Measurements from ENCODE around the gene PTPRT. TPM values are rescaled to one million over a fixed set of nuclear protein-coding genes. Genes with fewer than 3 reads are reported as not detected.

The PTPRT gene
- total RNA-seq, 1 donor from 2014 or later, result 0.11 TPM

GRCh38 chr20:43003318-43003944, 186.3 kb downstream of the PTPRT start:
- ATAC-seq (ENCODE audit: poor library complexity), result no peak
- DNase-seq, result no peak
- intact Hi-C loops (cut with DNase I), result no loop called here

GRCh38 chr20:42996141-42996540, 193.6 kb downstream of the PTPRT start:
- no peak for ATAC-seq (ENCODE audit: poor library complexity)
- intact Hi-C loops (cut with DNase I), result no loop called here
- no peak for DNase-seq

GRCh38 chr20:42988319-42988718, 201.4 kb downstream of the PTPRT start:
- DNase-seq, result no peak
- intact Hi-C loops (cut with DNase I), result no loop called here
- ATAC-seq (ENCODE audit: poor library complexity), result no peak

GRCh38 chr20:42987376-42988114, 202.2 kb downstream of the PTPRT start:
- DNase-seq (no peak), ATAC-seq (ENCODE audit: poor library complexity) (no peak)
- intact Hi-C loops (cut with DNase I), result no loop called here

- ATAC-seq (ENCODE audit: poor library complexity) (no peak), DNase-seq (no peak)
- intact Hi-C loops (cut with DNase I), result no loop called here
Observed at GRCh38 chr20:42986143-42986773, 203.4 kb downstream of the PTPRT start.

GRCh38 chr20:42985628-42986027, 204.1 kb downstream of the PTPRT start:
- intact Hi-C loops (cut with DNase I), result no loop called here
- DNase-seq (no peak), ATAC-seq (ENCODE audit: poor library complexity) (no peak)

GRCh38 chr20:42982218-42982617, 207.5 kb downstream of the PTPRT start:
- ATAC-seq (ENCODE audit: poor library complexity) (no peak), DNase-seq (no peak)
- intact Hi-C loops (cut with DNase I), result no loop called here

GRCh38 chr20:42981253-42981652, 208.5 kb downstream of the PTPRT start:
- ATAC-seq (ENCODE audit: poor library complexity), result no peak
- no peak for DNase-seq
- intact Hi-C loops (cut with DNase I), result no loop called here

- intact Hi-C loops (cut with DNase I), result no loop called here
- ATAC-seq (ENCODE audit: poor library complexity), result no peak
- no peak for DNase-seq
Observed at GRCh38 chr20:42979720-42980119, 210.0 kb downstream of the PTPRT start.

GRCh38 chr20:42978184-42978974, 211.3 kb downstream of the PTPRT start:
- intact Hi-C loops (cut with DNase I), result no loop called here
- ATAC-seq (ENCODE audit: poor library complexity) (no peak), DNase-seq (no peak)

- ATAC-seq (ENCODE audit: poor library complexity), result no peak
- intact Hi-C loops (cut with DNase I), result no loop called here
- DNase-seq, result no peak
Observed at GRCh38 chr20:42975974-42976373, 213.7 kb downstream of the PTPRT start.

GRCh38 chr20:42974347-42974746, 215.4 kb downstream of the PTPRT start:
- intact Hi-C loops (cut with DNase I), result no loop called here
- no peak for DNase-seq
- ATAC-seq (ENCODE audit: poor library complexity), result no peak

GRCh38 chr20:42972591-42972990, 217.1 kb downstream of the PTPRT start:
- ATAC-seq (ENCODE audit: poor library complexity), result no peak
- no peak for DNase-seq
- intact Hi-C loops (cut with DNase I), result no loop called here

- ATAC-seq (ENCODE audit: poor library complexity) (no peak), DNase-seq (no peak)
- intact Hi-C loops (cut with DNase I), result no loop called here
Observed at GRCh38 chr20:42968746-42969145, 221.0 kb downstream of the PTPRT start.

- ATAC-seq (ENCODE audit: poor library complexity) (no peak), DNase-seq (no peak)
- intact Hi-C loops (cut with DNase I), result no loop called here
Observed at GRCh38 chr20:42963796-42964195, 225.9 kb downstream of the PTPRT start.

- no peak for ATAC-seq (ENCODE audit: poor library complexity)
- DNase-seq, result no peak
- intact Hi-C loops (cut with DNase I), result no loop called here
Observed at GRCh38 chr20:42961771-42962170, 227.9 kb downstream of the PTPRT start.

GRCh38 chr20:42959996-42960395, 229.7 kb downstream of the PTPRT start:
- DNase-seq (no peak), ATAC-seq (ENCODE audit: poor library complexity) (no peak)
- intact Hi-C loops (cut with DNase I), result no loop called here

- ATAC-seq (ENCODE audit: poor library complexity) (no peak), DNase-seq (no peak)
- intact Hi-C loops (cut with DNase I), result no loop called here
Observed at GRCh38 chr20:42958367-42959069, 231.2 kb downstream of the PTPRT start.

- no peak for ATAC-seq (ENCODE audit: poor library complexity)
- intact Hi-C loops (cut with DNase I), result no loop called here
- DNase-seq, result no peak
Observed at GRCh38 chr20:42957704-42958095, 232.0 kb downstream of the PTPRT start.

Data from Right ventricle myocardium superior (tissue), 1 donor.